Activated T-cell treated with anti-CD3 and anti-CD28 coated beads, Interleukin-2, amount 50 U/mL, for 4 hours (primary cell): ENCODE measurements around the gene FKBP1C. TPM values are rescaled to one million over a fixed set of nuclear protein-coding genes. Genes with fewer than 3 reads are reported as not detected.
"Not testable (repeated sequence)": the region's sequence is repeated elsewhere in the genome, so short reads cannot be mapped to it uniquely, and the experiment has no call there.

Experiments used
- ATAC-seq, 2 donors: fragments of 200-7000 bp; cut with Tn5 transposase; one replicate each; pipeline ENCODE4 v1.10.0; 2021
- DNase-seq: peaks from one replicate; pipeline ENCODE4 v3.0.0-alpha.2; 2020
- H3K27me3 Mint-ChIP-seq: one replicate; pipeline ENCODE4 v1.8.0; 2021; ENCODE audit warnings: low read depth, mixed read lengths
- H3K36me3 Mint-ChIP-seq: one replicate; pipeline ENCODE4 v1.8.0; 2022; ENCODE audit warnings: mixed read lengths; ENCODE audit not compliant: insufficient read depth
- H3K4me1 Mint-ChIP-seq: one replicate; pipeline ENCODE4 v1.8.0; 2021; ENCODE audit warnings: low read depth, mixed read lengths
- H3K4me3 Mint-ChIP-seq: one replicate; pipeline ENCODE4 v1.8.0; 2021; ENCODE audit warnings: mild to moderate bottlenecking, moderate library complexity, mixed read lengths
- H3K9me3 Mint-ChIP-seq: one replicate; pipeline ENCODE4 v1.8.0; 2021; ENCODE audit warnings: mixed read lengths
- total RNA-seq, 3 donors: library from RNA; stranded (reverse); gene quantifications; one replicate each; pipeline ENCODE4 v1.2.1, GENCODE V29; 2021

FKBP1C gene
- total RNA-seq = 1 to 10 TPM; 1.2 to 2.5 (median 1.5) TPM

DNA sequence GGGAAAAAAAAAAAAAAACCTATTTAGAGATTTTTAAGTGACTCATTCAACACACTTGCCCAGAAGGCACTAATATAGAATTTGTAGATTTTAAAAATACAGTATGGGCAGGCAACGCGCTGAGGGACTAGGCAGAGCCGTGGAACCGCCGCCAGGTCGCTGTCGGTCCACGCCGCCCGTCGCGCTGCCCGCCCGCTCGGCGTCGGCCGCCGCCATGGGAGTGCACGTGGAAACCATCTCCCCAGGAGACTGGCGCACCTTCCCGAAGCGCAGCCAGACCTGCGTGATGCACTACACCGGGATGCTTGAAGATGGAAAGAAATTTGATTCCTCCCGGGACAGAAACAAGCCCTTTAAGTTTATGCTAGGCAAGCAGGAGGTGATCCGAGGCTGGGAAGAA is at the start of gene FKBP1C:
Gene FKBP1C (plus strand): TSS at position 127 of the 400 bp plus-strand sequence.
- H3K4me3 Mint-ChIP-seq, H3K36me3 Mint-ChIP-seq, H3K4me1 Mint-ChIP-seq, ATAC-seq, DNase-seq, H3K27me3 Mint-ChIP-seq: not testable (repeated sequence)
- peaks cover 12% of the 10 kb centered on the region for H3K9me3 Mint-ChIP-seq

GRCh38 chr6:63164047-63164803 is 47.0 kb upstream of the FKBP1C start:
- not testable (repeated sequence) for ATAC-seq, H3K4me3 Mint-ChIP-seq, H3K4me1 Mint-ChIP-seq, DNase-seq, H3K36me3 Mint-ChIP-seq, H3K27me3 Mint-ChIP-seq
- H3K9me3 Mint-ChIP-seq = peaks cover 15% of the 10 kb centered on the region

DNA sequence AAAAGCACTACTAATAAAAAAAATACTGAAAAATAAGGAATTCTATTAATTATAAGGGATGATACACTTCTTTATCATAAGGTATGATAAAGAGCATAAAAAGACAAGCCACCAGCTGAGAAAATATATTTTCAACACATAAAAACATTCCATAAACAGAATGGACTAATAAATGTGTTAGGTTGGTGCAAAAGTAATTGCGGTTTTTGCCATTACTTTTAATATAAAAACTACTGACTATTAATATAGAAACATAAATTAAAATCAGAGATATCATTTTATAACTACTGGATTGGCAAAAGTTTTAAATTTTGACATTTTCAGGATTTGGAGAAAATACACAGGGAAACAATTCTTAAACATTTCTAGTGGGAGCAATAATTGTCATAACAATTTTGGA is 37.1 kb upstream of the FKBP1C start:
- Mint-ChIP-seq H3K4me1 (no peaks in the 10 kb centered on the region), H3K9me3 (peaks cover under 1% of the 10 kb centered on the region), H3K4me3 (no peak overlapping the region), H3K27me3 (no peaks in the 10 kb centered on the region), H3K36me3 (no peaks in the 10 kb centered on the region)
- ATAC-seq = no peak
- DNase-seq = no peak

GRCh38 chr6:63176181-63176580 is 35.1 kb upstream of the FKBP1C start:
- Mint-ChIP-seq H3K9me3 (no peaks in the 10 kb centered on the region), H3K4me1 (no peaks in the 10 kb centered on the region), H3K27me3 (no peaks in the 10 kb centered on the region), H3K36me3 (no peaks in the 10 kb centered on the region), H3K4me3 (no peak overlapping the region)
- DNase-seq (no peak), ATAC-seq (no peak)

- ATAC-seq (no peak), DNase-seq (no peak)
- Mint-ChIP-seq H3K27me3 (no peaks in the 10 kb centered on the region), H3K9me3 (no peaks in the 10 kb centered on the region), H3K36me3 (no peaks in the 10 kb centered on the region), H3K4me1 (no peaks in the 10 kb centered on the region), H3K4me3 (no peak overlapping the region)
These were observed 30.9 kb upstream of the FKBP1C start for GRCh38 chr6:63180367-63180766.

DNA sequence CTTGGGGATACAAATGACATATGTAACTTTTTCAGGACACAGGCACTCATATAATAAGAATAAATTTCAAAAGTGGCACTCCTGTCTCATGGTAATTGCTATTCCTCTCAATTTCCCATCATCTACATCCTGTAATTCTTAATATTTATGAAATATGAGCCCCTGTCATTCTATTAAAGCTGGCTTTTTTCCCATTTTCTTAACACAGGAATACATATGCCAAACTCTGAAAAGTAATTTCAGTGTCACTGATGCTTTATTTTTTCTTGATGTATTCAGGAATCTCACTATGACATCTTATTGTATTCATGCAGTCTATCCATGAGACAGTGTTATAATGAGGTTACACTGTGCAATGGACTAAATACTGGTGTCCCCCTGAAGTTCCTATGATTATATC is 24.3 kb upstream of the FKBP1C start:
- H3K4me3 Mint-ChIP-seq = no peak overlapping the region
- ATAC-seq (no peak), DNase-seq (no peak)
- H3K9me3 Mint-ChIP-seq = no peaks in the 10 kb centered on the region
- H3K36me3 Mint-ChIP-seq = no peaks in the 10 kb centered on the region
- no peaks in the 10 kb centered on the region for H3K27me3 Mint-ChIP-seq
- H3K4me1 Mint-ChIP-seq = no peaks in the 10 kb centered on the region

GRCh38 chr6:63188828-63189227 is 22.4 kb upstream of the FKBP1C start:
- H3K9me3 Mint-ChIP-seq = peaks cover 4% of the 10 kb centered on the region
- no peak overlapping the region for H3K4me3 Mint-ChIP-seq
- ATAC-seq = no peak
- no peak for DNase-seq
- no peaks in the 10 kb centered on the region for H3K27me3 Mint-ChIP-seq
- no peaks in the 10 kb centered on the region for H3K36me3 Mint-ChIP-seq
- H3K4me1 Mint-ChIP-seq = no peaks in the 10 kb centered on the region

DNA sequence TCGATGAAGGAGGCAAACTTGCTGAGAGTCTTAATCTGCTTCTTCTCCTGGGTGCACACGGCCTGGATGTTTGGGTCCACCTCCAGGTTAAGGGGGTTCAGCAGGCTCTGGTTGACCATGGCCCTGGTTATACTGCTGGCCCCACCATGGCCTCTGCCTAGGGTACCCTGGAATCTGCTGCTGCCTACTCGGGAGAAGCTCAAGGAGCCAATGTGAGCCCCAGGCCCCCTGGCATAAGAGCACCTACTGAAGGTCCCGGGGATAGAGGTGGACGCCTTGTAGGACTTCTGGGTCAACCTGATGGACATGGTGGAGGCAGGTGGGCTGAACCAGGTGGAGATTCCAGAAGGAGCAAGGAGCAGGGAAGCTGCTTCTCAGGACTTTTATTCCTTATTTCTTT is 17.9 kb upstream of the FKBP1C start:
- no peaks in the 10 kb centered on the region for H3K36me3 Mint-ChIP-seq
- no peaks in the 10 kb centered on the region for H3K27me3 Mint-ChIP-seq
- DNase-seq (no peak), ATAC-seq (no peak)
- H3K4me3 Mint-ChIP-seq = no peak overlapping the region
- no peaks in the 10 kb centered on the region for H3K4me1 Mint-ChIP-seq
- peaks cover 4% of the 10 kb centered on the region for H3K9me3 Mint-ChIP-seq

GRCh38 chr6:63197741-63198140 is 13.5 kb upstream of the FKBP1C start:
- no peak for ATAC-seq
- Mint-ChIP-seq H3K27me3 (no peaks in the 10 kb centered on the region), H3K36me3 (no peaks in the 10 kb centered on the region), H3K9me3 (peaks cover 6% of the 10 kb centered on the region), H3K4me3 (no peak overlapping the region), H3K4me1 (no peaks in the 10 kb centered on the region)
- DNase-seq = no peak

DNA sequence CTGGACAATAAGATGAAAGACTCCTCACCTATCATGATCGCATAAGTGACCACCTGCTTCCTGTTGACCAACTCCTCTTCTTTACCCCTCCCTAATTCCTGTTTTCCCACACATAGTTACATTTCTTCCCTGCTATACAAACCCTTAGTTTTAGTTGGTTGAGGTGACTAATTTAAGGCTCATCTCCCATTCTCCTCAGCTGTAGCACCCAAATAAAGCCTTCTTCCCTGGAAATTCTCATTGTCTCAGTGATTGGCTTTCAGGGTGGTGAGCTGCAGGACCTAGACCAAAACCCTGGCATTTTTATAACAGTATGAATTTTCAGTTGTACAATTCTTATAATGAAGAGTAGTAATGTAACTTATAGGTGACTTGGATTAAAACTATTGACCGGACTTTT is 2.1 kb downstream of the FKBP1C start:
- H3K4me1 Mint-ChIP-seq = no peaks in the 10 kb centered on the region
- ATAC-seq = no peak
- peaks cover 11% of the 10 kb centered on the region for H3K9me3 Mint-ChIP-seq
- no peak for DNase-seq
- H3K36me3 Mint-ChIP-seq = no peaks in the 10 kb centered on the region
- H3K4me3 Mint-ChIP-seq = no peak overlapping the region
- no peaks in the 10 kb centered on the region for H3K27me3 Mint-ChIP-seq

DNA sequence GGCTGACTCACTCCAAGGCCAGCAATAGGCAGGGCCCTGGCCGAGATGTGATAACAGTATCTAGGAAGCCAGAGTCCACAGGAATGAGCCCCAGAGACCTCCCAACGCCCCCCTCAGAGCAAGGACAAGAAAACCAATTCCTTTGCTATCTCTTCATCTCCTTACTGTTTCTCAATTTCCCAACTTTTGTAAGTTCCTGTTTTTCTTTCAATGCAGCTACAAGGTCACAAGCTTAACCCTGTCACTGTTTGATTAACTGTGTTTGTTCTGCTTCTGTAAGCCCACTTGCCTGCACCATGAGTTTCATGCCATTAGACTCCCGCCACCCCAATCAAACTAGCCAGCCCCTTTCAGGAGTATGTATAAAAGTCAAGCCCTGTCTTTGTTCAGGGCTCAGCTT is 3.5 kb downstream of the FKBP1C start:
- Mint-ChIP-seq H3K4me1 (no peaks in the 10 kb centered on the region), H3K27me3 (no peaks in the 10 kb centered on the region), H3K4me3 (no peak overlapping the region), H3K36me3 (no peaks in the 10 kb centered on the region), H3K9me3 (peaks cover 11% of the 10 kb centered on the region)
- no peak for ATAC-seq
- DNase-seq = no peak

- Mint-ChIP-seq H3K36me3 (no peaks in the 10 kb centered on the region), H3K27me3 (no peaks in the 10 kb centered on the region), H3K4me1 (no peaks in the 10 kb centered on the region), H3K4me3 (no peak overlapping the region), H3K9me3 (no peaks in the 10 kb centered on the region)
- ATAC-seq = no peak
- no peak for DNase-seq
These were observed 12.9 kb downstream of the FKBP1C start for GRCh38 chr6:63224179-63224578.

- H3K4me3 Mint-ChIP-seq, H3K27me3 Mint-ChIP-seq, H3K36me3 Mint-ChIP-seq, ATAC-seq, DNase-seq, H3K9me3 Mint-ChIP-seq, H3K4me1 Mint-ChIP-seq: not testable (repeated sequence)
These were observed 14.7 kb downstream of the FKBP1C start for GRCh38 chr6:63225987-63226386.

DNA sequence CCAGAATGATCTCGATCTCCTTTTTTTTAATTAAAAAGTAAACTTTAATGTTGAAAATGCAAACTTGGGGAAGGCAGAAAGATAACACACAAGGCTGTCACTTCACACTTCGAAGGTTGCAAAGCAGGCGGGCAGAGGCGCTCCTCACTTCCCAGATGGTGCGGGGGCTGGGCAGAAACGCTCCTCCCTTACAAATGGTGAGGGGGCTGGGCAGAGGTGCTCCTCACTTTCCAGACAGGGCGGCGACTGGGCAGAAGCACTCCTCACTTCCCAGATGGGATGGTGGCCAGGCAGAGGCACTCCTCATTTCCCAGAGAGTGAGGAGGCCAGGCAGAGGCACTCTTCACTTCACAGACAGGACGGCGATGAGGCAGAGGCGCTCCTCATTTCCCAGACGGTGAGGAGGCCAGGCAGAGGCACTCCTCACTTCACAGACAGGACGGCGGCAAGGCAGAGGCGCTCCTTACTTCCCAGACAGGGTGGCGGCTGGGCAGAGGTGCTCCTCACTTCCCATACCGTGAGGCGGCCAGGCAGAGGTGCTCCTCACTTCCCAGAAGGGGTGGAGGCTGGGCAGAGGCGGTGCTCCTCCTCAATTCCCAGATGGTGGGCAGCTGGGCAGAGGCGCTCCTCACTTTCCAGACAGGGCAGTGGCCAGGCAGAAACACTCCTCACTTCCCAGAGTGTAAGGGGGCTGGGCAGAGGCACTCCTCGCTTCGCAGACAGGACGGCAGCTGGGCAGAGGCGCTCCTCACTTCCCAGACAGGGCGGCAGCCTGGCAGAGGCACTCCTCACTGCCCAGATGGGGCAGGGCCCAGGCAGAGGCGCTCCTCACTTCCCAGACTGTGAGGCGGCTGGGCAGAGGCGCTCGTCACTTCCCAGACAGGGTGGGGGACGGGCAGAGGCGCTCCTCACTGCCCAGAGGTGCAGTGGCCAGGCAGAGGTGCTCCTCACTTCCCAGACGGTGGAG is 16.9 kb downstream of the FKBP1C start:
- ATAC-seq, H3K4me3 Mint-ChIP-seq, H3K4me1 Mint-ChIP-seq, H3K36me3 Mint-ChIP-seq, DNase-seq, H3K9me3 Mint-ChIP-seq, H3K27me3 Mint-ChIP-seq: not testable (repeated sequence)

- H3K4me3 Mint-ChIP-seq, H3K27me3 Mint-ChIP-seq, DNase-seq, H3K36me3 Mint-ChIP-seq, ATAC-seq, H3K9me3 Mint-ChIP-seq, H3K4me1 Mint-ChIP-seq: not testable (repeated sequence)
These were observed 18.8 kb downstream of the FKBP1C start for GRCh38 chr6:63230027-63230426.
